GM12864 (cell line): ENCODE measurements around the gene PAWR.

Experiments used
- DNase-seq: peaks from one replicate; pipeline ENCODE4 v3.0.0-alpha.2; 2011; ENCODE audit warnings: low read depth
- H3K4me3 ChIP-seq: 2 replicates; pipeline ENCODE4 v1.5.1; 2011; ENCODE audit warnings: mild to moderate bottlenecking, low read depth, low read length, control low read depth
- CTCF ChIP-seq: IDR thresholded peaks from 2 replicates; pipeline ENCODE4 v1.5.1; 2011; ENCODE audit warnings: low read depth, mild to moderate bottlenecking, moderate library complexity, low read length, control low read depth, inconsistent platforms; ENCODE audit errors: missing control alignments

Gene PAWR

GRCh38 chr12:79555028-79555925 is 135.5 kb downstream of the PAWR start:
- H3K4me3 ChIP-seq: no peak overlapping the region
- peak; percentile 26 for TF ChIP-seq CTCF
- DNase-seq: no peak

- no peak for DNase-seq
- no peak overlapping the region for H3K4me3 ChIP-seq
- TF ChIP-seq CTCF: no peak
Measured at GRCh38 chr12:79553863-79554574, 136.7 kb downstream of the PAWR start.

- TF ChIP-seq CTCF: no peak
- DNase-seq: no peak
- H3K4me3 ChIP-seq: no peak overlapping the region
Measured at GRCh38 chr12:79552192-79552591, 138.6 kb downstream of the PAWR start.

GRCh38 chr12:79549531-79550271 is 141.1 kb downstream of the PAWR start:
- DNase-seq: no peak
- TF ChIP-seq CTCF: no peak
- H3K4me3 ChIP-seq: no peak overlapping the region

GRCh38 chr12:79548610-79548924 is 142.2 kb downstream of the PAWR start:
- no peak overlapping the region for H3K4me3 ChIP-seq
- TF ChIP-seq CTCF: no peak
- DNase-seq: no peak

GRCh38 chr12:79547735-79548609 is 142.8 kb downstream of the PAWR start:
- no peak overlapping the region for H3K4me3 ChIP-seq
- peak; percentile 64 for TF ChIP-seq CTCF
- no peak for DNase-seq
